Osteoblast (primary cell): ENCODE results near the gene NOC4L. TPM values are rescaled to one million over a fixed set of nuclear protein-coding genes. Genes with fewer than 3 reads are reported as not detected.

Source experiments
- DNase-seq: peaks from one replicate; pipeline ENCODE4 v3.0.0; 2011; ENCODE audit warnings: low spot score, mixed read lengths; ENCODE audit not compliant: insufficient read length; ENCODE audit errors: missing footprints
- H2AFZ ChIP-seq: 2 replicates; pipeline ENCODE4 v1.6.0; 2011; ENCODE audit warnings: mild to moderate bottlenecking, low read length
- H3K27ac ChIP-seq: 2 replicates; pipeline ENCODE4 v1.5.1; 2011; ENCODE audit warnings: mild to moderate bottlenecking, low read depth, low read length, moderate library complexity
- H3K27me3 ChIP-seq: 2 replicates; pipeline ENCODE4 v1.6.0; 2012; ENCODE audit warnings: mild to moderate bottlenecking, control low read depth, inconsistent platforms, low read length, moderate library complexity; ENCODE audit not compliant: insufficient read depth
- H3K36me3 ChIP-seq: 2 replicates; pipeline ENCODE4 v1.5.1; 2011; ENCODE audit warnings: mild to moderate bottlenecking, low read length, control low read depth, moderate library complexity; ENCODE audit not compliant: insufficient read depth
- H3K4me1 ChIP-seq: 2 replicates; pipeline ENCODE4 v1.5.1; 2011; ENCODE audit warnings: mild to moderate bottlenecking, low read length, control low read depth, moderate library complexity; ENCODE audit not compliant: insufficient read depth
- H3K4me2 ChIP-seq: 2 replicates; pipeline ENCODE4 v1.6.0; 2011; ENCODE audit warnings: mild to moderate bottlenecking, low read length; ENCODE audit not compliant: insufficient read depth
- H3K4me3 ChIP-seq: fragments of 200-600 bp; sonication (generic); 3 replicates; pipeline ENCODE4 v1.5.1; 2012; ENCODE audit warnings: mild to moderate bottlenecking, low read length, inconsistent platforms; ENCODE audit not compliant: insufficient read depth
- H3K79me2 ChIP-seq: 2 replicates; pipeline ENCODE4 v1.6.0; 2012; ENCODE audit warnings: mild to moderate bottlenecking, low read length, control low read depth, inconsistent platforms; ENCODE audit not compliant: insufficient read depth
- H3K9me3 ChIP-seq: 2 replicates; pipeline ENCODE4 v1.5.1; 2011; ENCODE audit warnings: low read depth, low read length, control low read depth
- H4K20me1 ChIP-seq: 2 replicates; pipeline ENCODE4 v1.6.0; 2012; ENCODE audit warnings: mild to moderate bottlenecking, low read length, control low read depth; ENCODE audit not compliant: insufficient read depth
- CTCF ChIP-seq: IDR thresholded peaks from 2 replicates; pipeline ENCODE4 v1.5.1; 2011; ENCODE audit warnings: mild to moderate bottlenecking, low read depth, low read length, moderate library complexity; ENCODE audit errors: extremely low read depth
- total RNA-seq: library from RNA; depleted of rRNA; stranded (reverse); fragments of >200 nt; gene quantifications from 2 replicates; pipeline ENCODE4 v1.2.3, GENCODE V29; 2012

NOC4L gene
- total RNA-seq, 1 donor, result 11.2 TPM

- TF ChIP-seq CTCF, result no peak
- Histone ChIP-seq H3K9me3 (no peaks in the 10 kb centered on the region), H3K27me3 (peaks cover 8% of the 10 kb centered on the region), H3K36me3 (no peaks in the 10 kb centered on the region), H3K79me2 (no peaks in the 10 kb centered on the region), H3K27ac (no peak overlapping the region), H3K4me2 (no peak overlapping the region), H3K4me3 (no peak overlapping the region), H4K20me1 (no peaks in the 10 kb centered on the region), H2AFZ (no peak overlapping the region), H3K4me1 (peaks cover 14% of the 10 kb centered on the region)
- DNase-seq, result no peak
These were observed 27.2 kb downstream of the NOC4L start for GRCh38 chr12:132171293-132171967.

- Histone ChIP-seq H3K4me2 (no peak overlapping the region), H3K27ac (no peak overlapping the region), H3K79me2 (no peaks in the 10 kb centered on the region), H3K9me3 (no peaks in the 10 kb centered on the region), H3K4me3 (no peak overlapping the region), H4K20me1 (no peaks in the 10 kb centered on the region), H3K4me1 (peaks cover 14% of the 10 kb centered on the region), H3K27me3 (peaks cover 10% of the 10 kb centered on the region), H3K36me3 (no peaks in the 10 kb centered on the region), H2AFZ (no peak overlapping the region)
- no peak for TF ChIP-seq CTCF
- no peak for DNase-seq
These were observed 27.8 kb downstream of the NOC4L start for GRCh38 chr12:132171968-132172521.

GRCh38 chr12:132172619-132173018 is 28.4 kb downstream of the NOC4L start:
- H3K27me3 ChIP-seq, result peaks cover 14% of the 10 kb centered on the region
- no peak for DNase-seq
- no peak overlapping the region for H2AFZ ChIP-seq

More at GRCh38 chr12:132172619-132173018, 28.4 kb downstream of the NOC4L start:
- Histone ChIP-seq H3K4me3 (no peak overlapping the region), H3K9me3 (no peaks in the 10 kb centered on the region), H3K79me2 (no peaks in the 10 kb centered on the region), H3K4me1 (peaks cover 14% of the 10 kb centered on the region), H3K4me2 (no peak overlapping the region), H4K20me1 (no peaks in the 10 kb centered on the region), H3K36me3 (no peaks in the 10 kb centered on the region), H3K27ac (no peak overlapping the region)
- TF ChIP-seq CTCF, result no peak
